ENCODE measurements around the gene GRB14. TPM values are rescaled to one million over a fixed set of nuclear protein-coding genes. Genes with fewer than 3 reads are reported as not detected.

The GRB14 gene
- total RNA-seq, 2 donors from 2014 or later = 4.4 to 15.5 TPM

DNA sequence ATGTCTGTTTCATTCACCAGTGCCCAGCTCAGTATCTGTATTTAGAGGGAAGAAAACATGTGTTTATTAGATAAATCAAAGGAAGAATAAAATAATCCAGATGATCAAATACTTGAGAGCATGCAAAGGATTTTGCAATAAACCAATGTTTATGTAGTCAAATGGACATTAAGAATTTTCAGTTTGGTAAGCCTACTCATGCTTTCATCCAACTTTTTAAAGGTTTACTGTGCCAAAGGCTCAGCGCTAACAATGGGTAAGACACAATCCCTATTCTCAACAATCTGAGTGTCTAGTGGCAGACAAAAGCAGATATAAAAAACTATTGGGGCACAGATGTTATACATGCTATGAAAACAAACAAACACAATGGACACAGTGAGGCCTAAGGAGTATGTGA lies 26.3 kb downstream of the GRB14 start:
- Histone ChIP-seq H3K9me3 (no peaks in the 10 kb centered on the region), H3K36me3 (no peaks in the 10 kb centered on the region)

GRCh38 chr2:164593959-164594358 lies 27.3 kb downstream of the GRB14 start:
- Histone ChIP-seq H3K4me3 (no peak overlapping the region), H3K4me1 (no peaks in the 10 kb centered on the region), H3K36me3 (no peaks in the 10 kb centered on the region), H3K27ac (no peak overlapping the region), H3K9me3 (no peaks in the 10 kb centered on the region), H3K27me3 (no peaks in the 10 kb centered on the region)
- TF ChIP-seq, protein P1, sequence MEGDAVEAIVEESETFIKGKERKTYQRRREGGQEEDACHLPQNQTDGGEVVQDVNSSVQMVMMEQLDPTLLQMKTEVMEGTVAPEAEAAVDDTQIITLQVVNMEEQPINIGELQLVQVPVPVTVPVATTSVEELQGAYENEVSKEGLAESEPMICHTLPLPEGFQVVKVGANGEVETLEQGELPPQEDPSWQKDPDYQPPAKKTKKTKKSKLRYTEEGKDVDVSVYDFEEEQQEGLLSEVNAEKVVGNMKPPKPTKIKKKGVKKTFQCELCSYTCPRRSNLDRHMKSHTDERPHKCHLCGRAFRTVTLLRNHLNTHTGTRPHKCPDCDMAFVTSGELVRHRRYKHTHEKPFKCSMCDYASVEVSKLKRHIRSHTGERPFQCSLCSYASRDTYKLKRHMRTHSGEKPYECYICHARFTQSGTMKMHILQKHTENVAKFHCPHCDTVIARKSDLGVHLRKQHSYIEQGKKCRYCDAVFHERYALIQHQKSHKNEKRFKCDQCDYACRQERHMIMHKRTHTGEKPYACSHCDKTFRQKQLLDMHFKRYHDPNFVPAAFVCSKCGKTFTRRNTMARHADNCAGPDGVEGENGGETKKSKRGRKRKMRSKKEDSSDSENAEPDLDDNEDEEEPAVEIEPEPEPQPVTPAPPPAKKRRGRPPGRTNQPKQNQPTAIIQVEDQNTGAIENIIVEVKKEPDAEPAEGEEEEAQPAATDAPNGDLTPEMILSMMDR (IDR thresholded peaks at IDR 0.05) = no peak
- no peak for DNase-seq (ENCODE audit: low spot score)

More for the DNA sequence above, 26.3 kb downstream of the GRB14 start:
- Histone ChIP-seq H3K27ac (no peak overlapping the region), H3K4me3 (no peak overlapping the region), H3K4me1 (no peaks in the 10 kb centered on the region), H3K27me3 (no peaks in the 10 kb centered on the region)
- no peak for DNase-seq (ENCODE audit: low spot score)
- TF ChIP-seq, protein P1 (IDR thresholded peaks at IDR 0.05) = no peak

DNA sequence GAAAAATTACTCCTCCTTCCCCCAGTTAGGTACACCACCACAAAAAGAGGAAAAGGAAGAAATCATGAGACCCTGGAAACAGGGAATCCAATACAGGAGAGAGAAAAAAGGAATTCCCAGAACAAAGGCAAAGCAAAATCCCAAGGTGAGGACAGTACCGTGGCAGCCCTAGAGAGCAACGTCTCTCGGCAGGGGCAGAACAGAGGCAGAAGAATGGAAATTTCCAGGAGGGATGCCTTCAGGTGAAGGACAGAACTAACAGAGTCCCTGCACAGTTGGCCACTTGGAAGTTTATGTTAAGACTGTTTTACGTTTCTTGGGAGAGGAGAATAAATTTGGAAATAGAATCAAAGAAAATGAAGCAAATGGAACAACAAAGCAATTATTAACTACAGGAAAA lies 27.7 kb downstream of the GRB14 start:
- no peaks in the 10 kb centered on the region for H3K36me3 ChIP-seq
- TF ChIP-seq, protein P1 (IDR thresholded peaks at IDR 0.05) = no peak
- no peaks in the 10 kb centered on the region for H3K27me3 ChIP-seq
- DNase-seq (ENCODE audit: low spot score) = no peak
- no peaks in the 10 kb centered on the region for H3K4me1 ChIP-seq
- no peaks in the 10 kb centered on the region for H3K9me3 ChIP-seq
- H3K4me3 ChIP-seq = no peak overlapping the region
- no peak overlapping the region for H3K27ac ChIP-seq

DNA sequence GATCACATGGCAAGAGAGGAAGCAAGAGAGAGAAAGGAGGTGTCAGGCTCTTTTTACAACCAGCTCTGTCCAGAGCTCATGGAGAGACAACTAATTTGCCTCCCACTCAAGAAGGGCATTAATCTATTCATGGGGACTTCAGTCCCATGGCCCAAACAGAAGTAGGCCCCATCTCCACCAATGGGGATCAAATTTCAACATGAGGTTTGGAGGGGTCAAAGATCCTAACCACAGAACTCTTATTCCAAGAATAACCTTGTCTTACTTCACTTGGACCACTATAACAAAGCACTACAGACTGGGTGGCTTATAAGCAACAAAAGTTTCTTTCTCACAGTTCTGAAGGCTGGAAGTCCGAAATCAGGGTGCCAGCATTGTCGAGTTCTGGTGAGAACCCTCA lies 31.8 kb downstream of the GRB14 start:
- H3K4me1 ChIP-seq = no peaks in the 10 kb centered on the region
- no peak overlapping the region for H3K27ac ChIP-seq
- H3K4me3 ChIP-seq = no peak overlapping the region
- no peak for DNase-seq (ENCODE audit: low spot score)
- H3K9me3 ChIP-seq = no peaks in the 10 kb centered on the region
- no peaks in the 10 kb centered on the region for H3K36me3 ChIP-seq
- TF ChIP-seq, protein P1 (IDR thresholded peaks at IDR 0.05) = no peak
- H3K27me3 ChIP-seq = no peaks in the 10 kb centered on the region

GRCh38 chr2:164581050-164581449 lies 40.2 kb downstream of the GRB14 start:
- Histone ChIP-seq H3K27me3 (no peaks in the 10 kb centered on the region), H3K36me3 (no peaks in the 10 kb centered on the region), H3K4me3 (no peak overlapping the region), H3K9me3 (no peaks in the 10 kb centered on the region), H3K4me1 (no peaks in the 10 kb centered on the region), H3K27ac (no peak overlapping the region)
- DNase-seq (ENCODE audit: low spot score) = no peak
- TF ChIP-seq, protein P1 (IDR thresholded peaks at IDR 0.05) = no peak

DNA sequence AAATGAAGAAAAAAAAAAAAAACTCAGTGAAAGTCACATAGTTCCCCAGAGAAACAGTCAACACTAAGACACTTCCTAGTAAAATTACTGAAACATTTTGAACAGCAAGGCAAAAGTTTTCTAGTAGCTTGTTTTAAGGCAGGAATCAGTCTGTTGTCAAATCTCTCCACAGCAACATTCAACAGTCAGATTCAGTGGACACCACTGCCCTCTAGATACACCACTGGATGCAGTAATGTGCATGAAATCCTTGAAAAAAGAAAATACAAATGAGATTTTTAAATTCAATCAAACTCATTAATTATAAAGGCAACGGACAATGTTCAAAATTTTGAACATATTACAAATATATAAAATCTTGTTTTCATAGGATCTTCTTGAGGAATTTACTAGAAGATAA lies 46.4 kb downstream of the GRB14 start:
- TF ChIP-seq, protein P1 (IDR thresholded peaks at IDR 0.05) = no peak
- Histone ChIP-seq H3K36me3 (no peaks in the 10 kb centered on the region), H3K27ac (no peak overlapping the region), H3K4me1 (no peaks in the 10 kb centered on the region), H3K27me3 (no peaks in the 10 kb centered on the region), H3K9me3 (no peaks in the 10 kb centered on the region), H3K4me3 (no peak overlapping the region)
- DNase-seq (ENCODE audit: low spot score) = no peak
